GM10266 (cell line): ENCODE data around the gene TGFB2.

Source experiments
- DNase-seq: peaks from one replicate; pipeline ENCODE4 v3.0.0; 2012; ENCODE audit errors: extremely low spot score
- TF ChIP-seq, protein P1 (sequence below): IDR thresholded peaks from 2 replicates; pipeline ENCODE4 v1.5.1; 2012; ENCODE audit warnings: mild to moderate bottlenecking, low read depth; ENCODE audit not compliant: control insufficient read depth, insufficient read depth; ENCODE audit errors: missing control alignments

Gene TGFB2

DNA sequence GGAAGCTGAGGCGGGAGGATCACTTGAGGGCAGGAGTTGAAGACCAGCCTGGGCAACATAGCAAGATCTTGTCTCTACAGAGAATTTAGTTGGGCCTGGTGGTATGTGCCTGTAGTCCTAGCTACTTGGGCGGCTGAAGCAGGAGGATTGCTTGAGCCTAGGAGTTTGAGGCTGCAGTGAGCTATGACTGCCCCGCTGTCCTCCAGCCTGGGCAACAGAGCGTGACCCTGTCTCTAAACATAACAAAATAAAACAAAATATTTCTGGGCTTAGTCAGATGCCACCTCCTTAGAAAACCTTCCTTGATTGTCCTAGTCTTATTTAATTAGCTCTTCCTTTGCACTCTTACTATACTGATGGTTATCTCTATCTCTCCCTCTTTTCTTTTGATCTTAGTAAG, 8.5 kb downstream of the TGFB2 start:
- TF ChIP-seq, protein P1, sequence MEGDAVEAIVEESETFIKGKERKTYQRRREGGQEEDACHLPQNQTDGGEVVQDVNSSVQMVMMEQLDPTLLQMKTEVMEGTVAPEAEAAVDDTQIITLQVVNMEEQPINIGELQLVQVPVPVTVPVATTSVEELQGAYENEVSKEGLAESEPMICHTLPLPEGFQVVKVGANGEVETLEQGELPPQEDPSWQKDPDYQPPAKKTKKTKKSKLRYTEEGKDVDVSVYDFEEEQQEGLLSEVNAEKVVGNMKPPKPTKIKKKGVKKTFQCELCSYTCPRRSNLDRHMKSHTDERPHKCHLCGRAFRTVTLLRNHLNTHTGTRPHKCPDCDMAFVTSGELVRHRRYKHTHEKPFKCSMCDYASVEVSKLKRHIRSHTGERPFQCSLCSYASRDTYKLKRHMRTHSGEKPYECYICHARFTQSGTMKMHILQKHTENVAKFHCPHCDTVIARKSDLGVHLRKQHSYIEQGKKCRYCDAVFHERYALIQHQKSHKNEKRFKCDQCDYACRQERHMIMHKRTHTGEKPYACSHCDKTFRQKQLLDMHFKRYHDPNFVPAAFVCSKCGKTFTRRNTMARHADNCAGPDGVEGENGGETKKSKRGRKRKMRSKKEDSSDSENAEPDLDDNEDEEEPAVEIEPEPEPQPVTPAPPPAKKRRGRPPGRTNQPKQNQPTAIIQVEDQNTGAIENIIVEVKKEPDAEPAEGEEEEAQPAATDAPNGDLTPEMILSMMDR, result no peak
- DNase-seq, result no peak

DNA sequence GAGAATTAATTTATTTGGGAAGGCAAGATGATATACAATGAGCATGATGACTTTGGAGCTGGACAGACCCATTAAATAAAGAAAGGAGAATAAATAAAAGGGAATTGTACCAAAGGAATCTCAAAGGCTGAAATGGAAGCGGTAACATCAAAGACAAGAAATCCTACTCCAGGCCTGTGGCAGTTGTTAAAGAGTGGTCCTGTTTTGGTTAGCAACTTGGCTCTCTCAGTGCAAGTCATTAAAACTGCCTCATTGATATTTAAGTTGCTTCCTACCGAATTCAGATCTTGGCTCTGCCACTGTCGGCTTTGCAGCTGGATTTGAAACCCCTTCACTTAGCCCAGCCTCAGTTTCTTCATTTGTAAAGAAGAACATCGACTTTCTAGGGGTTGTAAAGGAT, 10.1 kb downstream of the TGFB2 start:
- TF ChIP-seq, protein P1, result no peak
- DNase-seq, result no peak

DNA sequence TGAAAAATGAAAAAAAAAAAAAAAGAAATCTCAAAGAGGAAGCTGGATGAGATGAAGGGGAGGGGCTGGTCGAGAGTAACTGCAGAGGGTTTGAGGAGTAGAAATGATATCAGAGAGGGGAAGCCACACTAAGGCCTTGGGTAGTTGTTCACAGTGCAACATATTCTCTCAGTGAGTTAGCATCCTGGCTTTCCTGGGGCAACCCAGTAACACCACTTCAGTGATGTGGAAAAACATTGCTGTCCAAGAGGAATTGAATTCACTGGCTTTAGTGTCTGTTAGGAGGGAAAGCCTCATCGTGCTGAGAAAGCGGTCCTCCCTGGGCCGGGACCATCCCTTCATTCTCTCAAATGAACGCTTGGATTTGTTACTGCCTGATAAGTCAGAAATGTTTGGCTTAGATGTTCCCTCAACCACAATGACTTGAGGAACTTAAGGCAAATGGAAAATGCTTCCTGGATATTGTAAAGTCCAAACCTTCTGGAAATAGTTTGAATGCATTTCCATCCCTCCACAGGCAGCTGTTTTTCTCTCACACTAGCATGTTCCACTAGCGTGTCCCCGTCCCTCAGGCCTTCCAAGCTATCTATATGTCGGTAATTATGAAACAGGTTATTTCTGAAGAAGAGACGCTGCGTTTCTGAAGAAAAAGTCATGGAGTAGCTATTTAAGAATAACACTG, 12.2 kb downstream of the TGFB2 start:
- TF ChIP-seq, protein P1, result no peak
- no peak for DNase-seq

DNA sequence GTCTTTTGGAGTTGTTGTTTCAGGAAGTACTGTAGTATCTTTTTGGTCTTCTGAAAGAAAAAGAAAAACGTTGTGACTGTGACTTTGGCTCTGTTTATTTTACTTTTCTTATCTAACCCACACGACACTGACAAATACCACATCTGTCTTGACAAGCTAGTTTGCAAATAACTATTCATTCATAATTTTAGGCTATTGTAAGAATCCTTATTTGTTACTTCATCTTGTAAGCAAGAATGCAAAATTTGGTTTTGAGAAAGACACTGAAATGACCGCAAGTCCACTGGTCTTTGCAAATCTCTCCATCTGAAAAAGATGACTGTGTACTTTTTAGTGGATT, 12.7 kb downstream of the TGFB2 start:
- no peak for DNase-seq
- TF ChIP-seq, protein P1, result no peak

DNA sequence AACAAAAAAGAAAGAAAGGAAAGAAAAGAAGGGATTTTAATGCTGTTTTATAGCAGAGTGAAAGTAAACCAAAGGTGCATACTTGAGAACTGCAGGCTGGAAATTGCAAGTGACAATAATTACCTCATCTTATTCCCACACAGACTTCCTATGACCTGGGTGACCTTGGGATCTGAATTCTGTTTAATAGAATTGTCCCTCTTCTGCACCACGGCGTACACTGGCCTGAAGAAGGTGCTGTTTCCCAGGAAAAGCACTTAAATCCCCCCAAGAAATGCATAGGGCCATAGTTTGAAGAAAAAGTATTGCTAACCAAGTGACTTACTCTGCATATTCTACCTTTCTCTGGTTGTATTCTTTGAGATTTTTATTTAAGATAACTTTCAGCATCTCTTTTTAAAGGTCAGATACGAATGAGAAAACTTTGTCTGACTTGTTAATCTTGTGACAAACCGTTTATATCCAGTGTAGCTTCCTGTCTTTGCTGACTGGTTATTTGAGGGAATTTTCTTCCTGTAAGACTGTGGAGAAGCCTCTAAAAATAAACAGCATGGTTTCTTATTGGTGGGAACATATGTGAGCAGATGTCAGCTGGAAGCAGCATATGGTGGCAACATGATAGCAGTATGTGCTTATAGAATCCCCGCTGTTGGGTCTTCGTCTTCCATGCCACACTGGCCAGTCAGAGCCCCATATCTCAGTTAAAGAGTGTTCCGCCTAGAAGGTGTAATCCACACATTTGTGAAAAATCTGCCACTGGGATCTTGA, 16.3 kb downstream of the TGFB2 start:
- TF ChIP-seq, protein P1, result peak; percentile 13
- DNase-seq, result no peak

DNA sequence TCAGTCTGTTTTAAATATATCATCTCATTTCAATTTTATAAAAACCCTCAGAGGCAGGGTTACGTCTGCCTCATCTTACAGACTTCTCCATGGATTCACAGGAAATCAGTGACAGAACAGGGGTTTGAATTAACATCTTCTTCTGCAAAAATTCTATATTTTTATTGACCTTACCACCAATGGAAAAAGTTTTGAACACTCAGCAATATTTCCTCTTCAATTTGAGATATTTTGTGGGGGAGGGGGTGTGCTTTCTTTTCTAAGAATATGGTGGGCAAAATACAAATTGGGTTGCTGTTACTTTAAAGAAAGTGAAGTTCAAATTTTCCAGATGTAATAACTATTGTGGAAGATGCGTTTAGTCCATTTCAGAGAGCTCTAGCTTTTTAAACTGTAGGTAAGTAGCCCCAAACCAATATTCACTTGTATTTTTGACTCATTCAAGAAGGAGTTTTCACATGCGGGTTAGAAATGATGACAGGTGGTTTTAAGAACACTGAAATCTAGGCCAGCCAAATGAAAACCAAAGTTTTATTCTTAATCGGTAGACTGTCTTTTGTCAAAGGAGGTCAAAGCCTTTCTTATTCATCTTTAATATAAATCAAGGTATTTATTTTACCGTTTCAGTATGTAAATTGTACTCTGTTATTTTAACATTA, 17.4 kb downstream of the TGFB2 start:
- DNase-seq, result no peak

More for the DNA sequence above, 17.4 kb downstream of the TGFB2 start:
- TF ChIP-seq, protein P1, result no peak
